PC-9 (cell line): Measurements from ENCODE around the gene AK8. TPM values are rescaled to one million over a fixed set of nuclear protein-coding genes. Genes with fewer than 3 reads are reported as not detected.

Experiments
- BruUV-seq: library from RNA; stranded (reverse); fragments of 400-500 nt; replicated peaks from 2 replicates; lab custom pipeline; 2021; lab: Mats Ljungman, UMichigan
- CTCF ChIA-PET: fragments of 300-600 bp; sonication (Branson Sonifier 250); formaldehyde crosslinking; loops from one replicate; lab custom pipeline; 2022; ENCODE audit warnings: antibody characterized with exemption; lab: Charles Lee
- POLR2A ChIA-PET: fragments of 300-600 bp; sonication (Branson Sonifier 250); formaldehyde crosslinking; loops from one replicate; lab custom pipeline; 2022; ENCODE audit warnings: antibody characterized with exemption; ENCODE audit not compliant: unreplicated experiment; lab: Charles Lee
- DNase-seq, 2 experiments: peaks; one replicate each; pipeline versions ENCODE4 v3.0.0 to v3.0.0-alpha.2; 2015 to 2022; ENCODE audit warnings: mixed read lengths in 1 of 2
- H2AFZ ChIP-seq: fragments of 200-600 bp; sonication (generic); 2 replicates; pipeline ENCODE4 v1.8.1; 2017; ENCODE audit warnings: antibody characterized with exemption
- H3F3A ChIP-seq: fragments of 200-600 bp; sonication (generic); 2 replicates; pipeline ENCODE4 v1.8.1; 2017; ENCODE audit warnings: antibody characterized with exemption, mild to moderate bottlenecking, low read depth; ENCODE audit not compliant: insufficient read depth
- H3K27ac ChIP-seq: fragments of 200-600 bp; sonication (generic); 2 replicates; pipeline ENCODE4 v1.6.1; 2016; ENCODE audit warnings: mixed run types
- H3K27me3 ChIP-seq: fragments of 200-600 bp; sonication (generic); 2 replicates; pipeline ENCODE4 v1.6.1; 2016; ENCODE audit warnings: low read depth, mixed run types; ENCODE audit not compliant: insufficient read depth
- H3K36me3 ChIP-seq: fragments of 200-600 bp; sonication (generic); 2 replicates; pipeline ENCODE4 v1.6.1; 2016; ENCODE audit warnings: low read depth, mixed run types
- H3K4me1 ChIP-seq: fragments of 200-600 bp; sonication (generic); replicated peaks from 2 replicates; pipeline ENCODE4 v1.6.1; 2016; ENCODE audit warnings: mixed run types; ENCODE audit not compliant: insufficient read depth
- H3K4me2 ChIP-seq: fragments of 200-600 bp; sonication (generic); 2 replicates; pipeline ENCODE4 v1.6.1; 2017; ENCODE audit warnings: mixed run types
- H3K4me3 ChIP-seq: fragments of 200-600 bp; sonication (generic); 2 replicates; pipeline ENCODE4 v1.6.1; 2016; ENCODE audit warnings: mixed run types
- H3K79me2 ChIP-seq: fragments of 200-600 bp; sonication (generic); 2 replicates; pipeline ENCODE4 v1.6.1; 2017; ENCODE audit warnings: low read depth, mixed run types
- H3K9me2 ChIP-seq: fragments of 200-600 bp; sonication (generic); 2 replicates; pipeline ENCODE4 v1.8.1; 2017; ENCODE audit warnings: mild to moderate bottlenecking; ENCODE audit not compliant: insufficient read depth
- H3K9me3 ChIP-seq: fragments of 200-600 bp; sonication (generic); 2 replicates; pipeline ENCODE4 v1.8.1; 2016; ENCODE audit warnings: low read depth; ENCODE audit not compliant: insufficient read depth
- H4K20me1 ChIP-seq: fragments of 200-600 bp; sonication (generic); 2 replicates; pipeline ENCODE4 v1.8.1; 2017; ENCODE audit not compliant: insufficient read depth
- CTCF ChIP-seq: fragments of 200-600 bp; sonication (generic); conservative IDR thresholded peaks from 2 replicates; pipeline ENCODE4 v1.6.1; 2017; ENCODE audit warnings: mixed run types, antibody characterized with exemption, mild to moderate bottlenecking, moderate library complexity
- EZH2 ChIP-seq: fragments of 200-600 bp; sonication (generic); IDR thresholded peaks from 2 replicates; pipeline ENCODE4 v1.8.0; 2017; ENCODE audit warnings: antibody characterized with exemption, low read depth
- intact Hi-C: fragments of 100-400 bp; cut with micrococcal nuclease; formaldehyde crosslinking; loops from one replicate; pipeline ENCODE4 v1.10.0; 2022; ENCODE audit not compliant: unreplicated experiment
- total RNA-seq: library from RNA; stranded (reverse); gene quantifications from 2 replicates; pipeline ENCODE4 v1.2.3, GENCODE V29; 2021

Gene AK8
- total RNA-seq, 1 experiment from 2014 or later = 7.2 TPM

GRCh38 chr9:132798817-132799790 is 79.0 kb downstream of the AK8 start:
- H3K4me3 ChIP-seq = no peak overlapping the region
- no TSS peak for BruUV-seq
- H3K4me2 ChIP-seq = no peak overlapping the region
- no peaks in the 10 kb centered on the region for H3K36me3 ChIP-seq
- no peaks in the 10 kb centered on the region for H3K9me2 ChIP-seq
- TF ChIP-seq EZH2 = no peak
- TF ChIP-seq CTCF = no peak
- H3K4me1 ChIP-seq = no peaks in the 10 kb centered on the region
- no peaks in the 10 kb centered on the region for H3K9me3 ChIP-seq
- no peaks in the 10 kb centered on the region for H3F3A ChIP-seq
- no peak overlapping the region for H3K27ac ChIP-seq
- POLR2A ChIA-PET = interaction anchor here (0.5 to 0.9 kb wide), 3 partner anchors 114 to 791 kb away, joined by 4 to 5 read pairs (median 5); partner anchors contain the start of genes DDX31 and GTF3C4
- CTCF ChIA-PET = interaction anchor here (0.7 to 1.3 kb wide), 4 partner anchors 8 to 148 kb away, joined by 3 to 9 read pairs (median 3); partner anchors contain the start of genes DDX31 and GTF3C4
- peak; percentile 41 to 78 for DNase-seq
- intact Hi-C loops = loop anchor here (1.0 kb wide), 1 partner anchor 148 kb away; no protein-coding TSS in a partner anchor
- H3K79me2 ChIP-seq = no peaks in the 10 kb centered on the region
- H4K20me1 ChIP-seq = no peaks in the 10 kb centered on the region
- H3K27me3 ChIP-seq = peaks cover 21% of the 10 kb centered on the region
- no peak overlapping the region for H2AFZ ChIP-seq

- BruUV-seq = no TSS peak
- no peaks in the 10 kb centered on the region for H3K79me2 ChIP-seq
- H3K4me3 ChIP-seq = no peak overlapping the region
- no peak for DNase-seq
- H3K9me3 ChIP-seq = no peaks in the 10 kb centered on the region
- POLR2A ChIA-PET = interaction anchor here (0.8 to 0.9 kb wide), 2 partner anchors 128 to 790 kb away, joined by 4 to 5 read pairs; partner anchors contain the start of genes DDX31 and GTF3C4
- intact Hi-C loops = no loop called here
- no peak overlapping the region for H3K4me2 ChIP-seq
- no peaks in the 10 kb centered on the region for H3F3A ChIP-seq
- no peaks in the 10 kb centered on the region for H3K9me2 ChIP-seq
- no peaks in the 10 kb centered on the region for H3K36me3 ChIP-seq
- H3K27me3 ChIP-seq = peaks cover 22% of the 10 kb centered on the region
- no peaks in the 10 kb centered on the region for H4K20me1 ChIP-seq
- no peaks in the 10 kb centered on the region for H3K4me1 ChIP-seq
- no peak overlapping the region for H3K27ac ChIP-seq
- TF ChIP-seq EZH2 (no peak), CTCF (no peak)
- CTCF ChIA-PET = interaction anchor here (0.8 to 1.3 kb wide), 2 partner anchors 9 to 128 kb away, joined by 3 to 9 read pairs; partner anchors contain the start of genes DDX31 and GTF3C4
- H2AFZ ChIP-seq = no peak overlapping the region
Observed at GRCh38 chr9:132797861-132798659, 80.0 kb downstream of the AK8 start.
